IPS-NIHi7 (cell line): Measurements from ENCODE around the gene FAM114A1.
"Not testable (repeated sequence)": the region's sequence is repeated elsewhere in the genome, so short reads cannot be mapped to it uniquely, and the experiment has no call there.

Source experiments
- DNase-seq: peaks from one replicate; pipeline ENCODE4 v3.0.0; 2012; ENCODE audit warnings: mixed read lengths; ENCODE audit errors: extremely low spot score

Gene FAM114A1

GRCh38 chr4:38931125-38931524 is 63.5 kb downstream of the FAM114A1 start:
- no peak for DNase-seq

DNA sequence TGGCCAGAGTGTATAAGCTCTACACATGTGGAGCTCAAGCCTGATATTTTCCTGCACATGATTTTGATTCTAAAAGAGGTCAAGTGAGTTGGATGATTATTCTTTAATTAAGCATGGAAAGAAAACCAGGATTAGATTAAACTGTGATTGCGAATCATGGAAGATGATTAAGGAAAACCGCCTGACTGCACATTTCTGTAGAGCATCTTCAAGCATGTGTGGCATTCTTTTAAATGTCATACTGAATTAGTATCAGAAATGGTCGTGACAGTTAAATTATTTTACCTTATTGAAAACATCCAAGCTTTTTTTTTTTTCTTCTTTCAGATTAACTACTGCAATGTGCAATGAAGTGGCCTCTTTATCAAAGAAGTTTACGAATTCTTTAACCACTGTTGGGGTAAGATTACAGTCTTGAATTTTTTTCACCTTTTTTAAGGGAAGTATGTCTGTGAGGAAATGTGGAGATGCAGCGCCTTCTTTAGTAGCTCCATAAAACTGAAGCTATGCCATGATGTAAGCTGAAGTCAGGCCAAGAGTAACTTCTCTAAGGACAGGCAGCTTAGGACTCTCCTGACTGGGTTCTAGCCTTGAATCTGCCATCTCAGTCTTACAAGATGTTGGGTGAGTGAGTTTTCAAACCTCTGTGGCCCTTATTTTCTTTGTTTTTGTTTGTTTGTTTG is 67.9 kb downstream of the FAM114A1 start:
- DNase-seq = no peak

- no peak for DNase-seq
These were observed 71.6 kb downstream of the FAM114A1 start for GRCh38 chr4:38939165-38939564.

GRCh38 chr4:38940476-38940875 is 72.9 kb downstream of the FAM114A1 start:
- DNase-seq = no peak

GRCh38 chr4:38941906-38942305 is 74.3 kb downstream of the FAM114A1 start:
- DNase-seq = not testable (repeated sequence)

DNA sequence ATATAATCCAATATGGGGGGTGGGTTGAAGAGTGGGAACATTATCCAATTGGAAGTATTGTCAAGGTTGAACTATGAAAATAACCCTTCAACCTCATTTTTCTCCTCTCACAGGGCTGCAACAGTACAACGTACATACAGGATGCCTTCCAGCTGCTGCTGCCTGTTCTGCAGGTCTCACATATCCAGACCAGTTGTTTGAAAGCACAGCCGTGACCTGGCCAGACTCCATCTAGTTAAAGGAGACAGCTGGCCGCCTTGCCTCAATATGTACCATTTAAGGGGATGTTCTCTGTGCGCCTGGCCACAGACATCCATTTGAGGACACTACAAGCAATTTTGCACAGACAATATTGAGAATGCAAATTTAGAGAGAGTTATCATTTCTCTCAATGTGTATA is 75.7 kb downstream of the FAM114A1 start:
- DNase-seq = no peak

DNA sequence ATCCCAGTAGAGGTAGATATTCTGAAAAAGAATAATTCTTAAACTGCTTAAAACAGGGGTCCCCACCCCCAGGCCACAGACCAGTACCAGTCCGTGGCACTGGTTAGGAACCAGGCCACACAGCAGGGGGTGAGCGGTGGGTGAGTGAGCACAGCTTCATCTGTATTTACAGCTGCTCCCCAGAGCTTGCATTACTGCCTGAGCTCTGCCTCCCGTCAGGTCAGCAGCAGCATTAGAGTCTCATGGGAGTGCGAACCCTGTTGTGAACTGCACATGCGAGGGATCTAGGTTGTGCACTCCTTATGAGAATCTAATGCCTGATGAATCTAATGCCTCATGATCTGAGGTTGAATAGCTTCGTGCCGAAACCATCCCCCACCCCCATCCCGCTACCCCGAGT is 76.8 kb downstream of the FAM114A1 start:
- DNase-seq = no peak

- DNase-seq = no peak
These were observed 79.3 kb downstream of the FAM114A1 start for GRCh38 chr4:38946919-38947318.

GRCh38 chr4:38948551-38948950 is 80.9 kb downstream of the FAM114A1 start:
- DNase-seq = no peak

- no peak for DNase-seq
These were observed 81.9 kb downstream of the FAM114A1 start for GRCh38 chr4:38949411-38950051.

GRCh38 chr4:38950159-38950558 is 82.6 kb downstream of the FAM114A1 start:
- no peak for DNase-seq

DNA sequence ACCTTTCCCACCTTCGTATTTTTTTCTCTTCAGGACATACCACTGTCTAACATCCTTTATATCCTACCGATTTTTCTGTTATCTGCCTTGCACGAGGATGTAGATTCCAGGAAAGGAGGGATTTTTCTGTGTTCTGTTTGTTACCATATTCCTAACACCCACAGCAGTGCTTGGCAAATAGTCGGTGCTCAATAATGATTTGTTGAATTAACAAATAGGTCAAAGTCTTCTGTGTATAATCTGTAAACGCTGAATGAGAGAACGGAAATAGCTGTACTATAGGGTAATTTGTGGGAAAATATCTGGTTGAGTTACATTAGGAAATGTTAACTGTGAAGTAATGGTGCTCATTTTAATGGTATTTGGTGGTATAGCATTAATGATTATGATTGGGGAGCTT is 83.1 kb downstream of the FAM114A1 start:
- no peak for DNase-seq

DNA sequence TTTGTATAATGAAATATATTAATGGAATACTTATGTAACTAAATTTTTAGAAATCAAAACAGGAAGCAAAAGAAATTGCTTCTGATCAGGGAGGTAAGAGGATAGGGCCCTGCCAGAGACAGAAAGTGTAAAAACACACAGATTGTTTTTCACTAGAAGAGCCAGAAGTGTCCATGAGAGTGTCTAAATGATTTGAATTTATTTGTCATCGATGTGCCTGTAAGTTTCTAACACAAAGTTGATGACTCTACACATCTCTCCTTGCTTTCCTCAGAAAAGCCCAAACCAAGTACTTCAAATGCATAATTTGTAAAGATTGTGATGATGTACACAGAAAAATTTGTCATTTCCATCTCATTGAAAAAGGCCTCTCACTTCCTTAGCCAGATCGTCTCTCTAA is 84.0 kb downstream of the FAM114A1 start:
- DNase-seq = no peak

- DNase-seq = no peak
These were observed 84.4 kb downstream of the FAM114A1 start for GRCh38 chr4:38952017-38952416.

DNA sequence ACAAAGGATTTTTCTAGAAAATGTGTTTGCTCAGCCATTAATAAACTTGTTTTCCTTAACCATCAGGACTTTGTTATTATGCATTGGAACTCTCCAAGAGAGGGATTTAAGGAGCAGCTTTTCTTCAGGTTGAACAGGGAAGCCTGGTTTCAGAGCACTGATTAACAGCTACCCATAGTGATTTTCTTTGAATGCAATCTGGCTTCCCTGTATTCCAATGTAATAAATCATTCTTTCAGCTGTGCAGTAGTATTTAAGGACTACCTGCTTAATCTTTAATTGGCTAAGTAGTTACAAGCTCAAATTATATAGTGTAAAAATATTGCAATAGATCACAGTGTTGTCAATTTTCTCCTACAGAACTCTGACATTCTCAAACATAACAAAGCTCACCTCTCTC is 87.1 kb downstream of the FAM114A1 start:
- no peak for DNase-seq

DNA sequence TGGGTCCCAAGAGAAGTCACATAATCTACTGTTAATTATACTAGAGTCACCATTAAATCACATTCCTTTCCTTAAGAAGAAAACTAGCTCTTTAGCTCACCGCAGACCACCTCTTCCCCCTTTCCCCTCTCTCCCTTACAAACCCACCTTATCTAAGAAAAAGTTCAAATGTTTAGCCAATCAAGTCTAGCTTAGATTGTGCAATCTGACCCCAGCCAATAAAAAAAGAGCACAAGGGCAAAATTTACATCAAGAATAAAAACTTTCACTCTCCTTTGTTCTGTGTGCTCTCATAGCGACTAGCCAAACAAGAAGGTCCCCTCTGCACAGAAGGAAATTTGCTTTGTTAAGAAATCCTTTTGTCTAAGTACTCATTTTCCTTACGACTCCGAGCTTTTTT is 88.4 kb downstream of the FAM114A1 start:
- no peak for DNase-seq

DNA sequence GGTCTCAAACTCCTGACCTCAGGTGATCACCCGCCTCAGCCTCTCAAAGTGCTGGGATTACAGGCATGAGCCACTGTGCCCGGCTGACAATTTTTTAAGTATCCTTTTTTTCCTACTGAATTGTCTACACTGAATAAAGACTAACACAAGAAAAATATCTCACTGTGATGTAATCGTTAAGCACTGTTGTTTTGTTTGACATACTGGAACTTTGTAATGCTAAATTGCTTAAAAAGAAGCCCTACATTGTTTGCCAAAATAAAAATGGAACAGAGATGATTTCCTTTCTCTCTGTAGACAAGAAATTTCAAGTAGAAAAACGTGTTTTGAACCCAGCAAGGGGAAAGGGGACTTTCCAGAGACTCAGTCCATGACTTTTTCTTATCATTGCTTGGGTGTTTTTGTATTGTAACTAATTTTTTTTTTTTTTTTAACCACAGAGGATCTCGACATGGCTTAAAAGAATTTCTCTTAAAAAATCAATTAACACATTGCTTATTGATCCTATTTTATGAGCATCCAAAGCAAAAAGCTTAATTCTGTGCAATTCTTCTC is 89.7 kb downstream of the FAM114A1 start:
- no peak for DNase-seq

GRCh38 chr4:38957893-38958292 is 90.3 kb downstream of the FAM114A1 start:
- DNase-seq = no peak

DNA sequence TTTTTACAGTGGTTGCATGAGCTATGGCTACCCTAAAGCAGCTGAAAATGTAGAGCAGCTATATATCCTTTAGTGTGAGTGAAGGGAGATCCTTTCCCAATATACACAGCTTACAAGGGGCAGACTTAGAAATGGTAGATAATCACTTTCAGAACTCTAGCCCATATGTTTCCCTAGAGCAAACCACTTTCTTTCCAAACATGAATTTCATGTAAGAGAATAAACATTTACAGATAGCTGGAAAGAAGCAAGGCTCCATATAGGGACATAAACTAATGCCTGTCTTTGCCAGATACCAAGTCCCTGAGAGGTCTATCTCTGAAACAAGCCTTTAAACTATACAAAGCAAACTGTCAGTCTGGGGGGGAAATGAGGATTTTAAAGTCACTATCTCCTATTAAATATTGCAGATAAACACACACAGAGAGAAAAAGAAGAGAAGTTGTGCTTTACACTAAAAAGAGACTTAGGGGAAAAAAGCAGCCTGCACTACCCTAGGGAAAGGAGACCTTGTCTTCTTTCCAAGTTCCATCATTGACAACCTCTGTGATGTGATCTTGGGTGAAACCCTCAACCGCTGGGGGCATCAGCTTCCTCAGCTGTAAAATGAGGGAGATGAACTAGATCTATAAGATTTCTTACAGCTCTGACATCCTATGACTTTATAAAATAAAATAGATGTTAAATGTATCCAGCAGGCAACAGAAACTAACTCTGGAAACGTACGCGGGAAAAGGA is 91.0 kb downstream of the FAM114A1 start:
- DNase-seq = no peak

GRCh38 chr4:38959248-38959647 is 91.6 kb downstream of the FAM114A1 start:
- not testable (repeated sequence) for DNase-seq

- no peak for DNase-seq
These were observed 97.6 kb downstream of the FAM114A1 start for GRCh38 chr4:38964942-38965775.

- DNase-seq = no peak
These were observed 98.3 kb downstream of the FAM114A1 start for GRCh38 chr4:38965866-38966265.
